NCI-H2227 (cell line): ENCODE measurements around the gene YES1.
A peak's percentile ranks its signal among the peaks of the same experiment; 100 is the strongest.
"Not testable (repeated sequence)": the region's sequence is repeated elsewhere in the genome, so short reads cannot be mapped to it uniquely, and the experiment has no call there.

Source experiments
- DNase-seq: peaks from one replicate; lab custom pipeline; 2025; ENCODE audit not compliant: unreplicated experiment; lab: John Stamatoyannopoulos, UW

The YES1 gene

DNA sequence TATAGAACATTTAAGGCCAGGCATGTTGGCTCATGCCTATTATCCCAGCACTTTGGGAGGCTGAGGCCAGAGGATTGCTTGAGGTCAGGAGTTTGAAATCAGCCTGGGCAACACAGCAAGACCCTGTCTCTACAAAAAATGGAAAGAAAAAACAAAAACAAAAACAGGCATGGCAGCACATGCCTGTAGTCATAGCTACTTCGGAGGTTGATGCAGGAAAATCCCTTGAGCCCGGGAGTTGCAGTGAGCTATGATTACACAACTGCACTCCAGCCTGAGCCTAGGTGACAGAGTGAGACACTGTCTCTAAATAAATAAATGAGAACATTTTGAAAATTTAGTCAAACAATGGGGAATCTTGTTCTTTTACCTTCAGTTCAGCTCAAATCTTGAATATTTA is 12.1 kb upstream of the YES1 start:
- no peak for DNase-seq

DNA sequence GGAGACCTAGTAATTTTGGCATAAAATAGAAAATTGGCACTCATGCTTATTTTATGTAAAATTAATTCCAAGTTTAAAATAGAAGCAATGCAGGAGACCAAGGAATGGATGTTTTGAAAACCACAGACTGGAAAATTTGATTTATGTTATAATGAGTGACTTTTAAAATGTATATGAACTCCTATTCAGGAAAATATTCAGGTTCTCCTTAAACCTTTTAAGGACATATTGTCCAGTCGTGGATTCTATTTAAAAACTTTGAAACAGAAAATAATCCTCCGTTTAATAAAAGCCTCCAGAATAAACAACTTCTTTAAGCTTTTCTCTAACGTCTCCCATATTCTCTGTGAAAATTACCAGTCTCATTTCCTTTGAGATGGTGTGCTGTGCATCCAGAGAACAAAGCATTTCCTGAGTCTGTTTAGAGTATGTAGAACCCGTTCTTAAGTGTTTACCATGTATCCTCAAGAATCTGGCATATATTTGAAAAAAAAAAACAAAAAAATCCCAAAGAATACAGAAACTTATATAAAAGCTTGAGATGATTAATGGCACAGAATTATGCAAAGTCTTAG is 8.6 kb upstream of the YES1 start:
- DNase-seq: no peak

DNA sequence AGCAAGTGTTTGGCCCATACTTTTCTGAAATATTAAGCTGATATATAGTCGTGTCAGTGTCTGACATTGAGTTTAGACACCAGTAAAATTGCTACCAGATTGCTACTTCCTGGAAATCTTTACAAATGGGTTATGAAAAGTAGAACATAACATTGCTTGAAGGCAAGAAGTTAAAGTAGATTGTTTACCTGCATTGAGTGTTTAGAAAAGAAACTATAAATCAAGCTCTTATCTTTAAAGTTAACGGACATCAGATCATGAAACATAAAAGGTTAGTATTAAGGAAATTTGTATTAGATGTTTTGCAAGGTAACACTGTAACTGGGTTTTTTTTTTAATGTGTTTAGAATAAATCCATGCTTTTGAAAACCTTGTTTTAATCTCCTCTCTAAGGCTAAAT is 4.8 kb upstream of the YES1 start:
- no peak for DNase-seq

DNA sequence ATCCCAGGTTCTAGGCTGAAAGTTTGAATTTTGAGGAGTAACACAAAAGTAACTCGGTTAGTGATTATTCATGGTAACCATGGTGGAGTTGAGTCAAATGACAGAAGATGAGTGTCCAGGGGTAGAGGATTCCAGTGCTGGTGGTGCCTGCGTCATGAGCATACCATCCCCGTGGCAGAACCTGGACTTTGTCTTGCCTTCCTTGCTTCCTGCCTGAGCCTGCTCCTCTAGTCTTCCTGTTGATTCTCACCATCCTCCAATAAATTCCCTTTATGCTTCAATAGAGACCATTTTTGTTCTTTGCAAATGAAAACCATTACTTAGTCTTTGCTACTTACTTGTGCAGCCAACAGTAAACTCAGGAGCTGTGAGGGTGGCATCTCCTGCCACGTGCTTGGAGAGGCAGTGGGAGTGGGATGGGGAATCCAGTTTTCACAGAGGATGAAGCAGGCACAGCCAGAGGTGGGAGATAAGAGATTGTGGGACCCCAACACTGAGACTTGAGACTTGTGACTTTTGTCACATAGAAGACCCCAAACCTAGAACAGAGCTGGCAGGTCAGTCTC is 4.1 kb upstream of the YES1 start:
- no peak for DNase-seq

DNA sequence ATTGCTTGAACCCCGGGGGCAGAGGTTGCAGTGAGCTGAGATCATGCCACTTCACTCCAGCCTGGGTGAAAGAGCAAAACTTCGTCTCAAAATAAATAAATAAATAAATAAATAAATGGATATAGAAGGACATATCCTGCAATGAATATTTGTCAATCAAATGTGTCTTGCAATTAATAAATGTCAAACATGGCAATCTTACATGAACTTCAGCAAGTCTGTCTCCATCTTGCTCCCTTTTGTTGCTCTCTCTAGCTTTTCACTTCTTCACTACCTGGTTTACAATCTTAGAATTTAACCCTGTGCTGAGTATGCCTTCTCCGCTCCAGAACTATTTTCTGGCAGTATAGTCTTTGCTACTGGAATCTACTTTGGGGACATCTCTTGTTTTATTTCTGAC is 3.3 kb upstream of the YES1 start:
- no peak for DNase-seq

DNA sequence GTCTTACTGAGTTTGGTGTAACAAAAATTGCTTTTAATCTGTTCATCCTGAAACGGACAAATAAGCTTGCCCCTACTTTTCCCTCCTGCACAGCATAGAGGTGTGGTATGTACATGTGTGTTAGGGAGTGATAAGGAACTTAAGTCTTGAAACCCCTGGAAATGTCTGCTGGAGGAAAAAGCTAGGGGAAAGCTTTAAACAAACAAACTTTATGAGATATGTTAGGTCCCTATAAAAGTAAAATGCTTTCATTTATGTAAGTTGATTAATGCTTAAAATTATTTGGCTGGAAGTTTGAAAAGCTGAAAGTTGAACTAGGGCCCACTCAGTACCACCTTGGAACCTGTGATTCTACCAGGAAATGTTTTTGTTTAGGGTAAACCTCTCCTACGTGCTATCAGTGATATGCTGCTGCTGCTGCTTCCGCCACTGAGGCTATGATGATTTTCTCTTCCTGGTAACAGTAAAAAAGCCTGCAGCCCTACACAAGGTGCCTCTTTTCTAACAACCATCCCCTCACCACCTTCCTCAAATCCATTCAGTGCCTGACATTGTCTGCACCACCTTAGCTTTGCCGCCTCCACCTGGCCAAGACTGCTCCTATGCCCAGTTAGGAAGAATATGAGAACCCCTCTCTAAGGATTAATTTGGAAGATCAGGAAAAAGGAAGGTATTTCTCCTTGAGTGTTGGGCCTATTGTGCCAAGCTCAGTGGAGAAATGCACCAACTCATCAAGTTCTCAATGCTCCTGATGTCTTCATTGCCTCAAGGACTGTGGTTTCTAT is 2.5 kb upstream of the YES1 start:
- DNase-seq: no peak

DNA sequence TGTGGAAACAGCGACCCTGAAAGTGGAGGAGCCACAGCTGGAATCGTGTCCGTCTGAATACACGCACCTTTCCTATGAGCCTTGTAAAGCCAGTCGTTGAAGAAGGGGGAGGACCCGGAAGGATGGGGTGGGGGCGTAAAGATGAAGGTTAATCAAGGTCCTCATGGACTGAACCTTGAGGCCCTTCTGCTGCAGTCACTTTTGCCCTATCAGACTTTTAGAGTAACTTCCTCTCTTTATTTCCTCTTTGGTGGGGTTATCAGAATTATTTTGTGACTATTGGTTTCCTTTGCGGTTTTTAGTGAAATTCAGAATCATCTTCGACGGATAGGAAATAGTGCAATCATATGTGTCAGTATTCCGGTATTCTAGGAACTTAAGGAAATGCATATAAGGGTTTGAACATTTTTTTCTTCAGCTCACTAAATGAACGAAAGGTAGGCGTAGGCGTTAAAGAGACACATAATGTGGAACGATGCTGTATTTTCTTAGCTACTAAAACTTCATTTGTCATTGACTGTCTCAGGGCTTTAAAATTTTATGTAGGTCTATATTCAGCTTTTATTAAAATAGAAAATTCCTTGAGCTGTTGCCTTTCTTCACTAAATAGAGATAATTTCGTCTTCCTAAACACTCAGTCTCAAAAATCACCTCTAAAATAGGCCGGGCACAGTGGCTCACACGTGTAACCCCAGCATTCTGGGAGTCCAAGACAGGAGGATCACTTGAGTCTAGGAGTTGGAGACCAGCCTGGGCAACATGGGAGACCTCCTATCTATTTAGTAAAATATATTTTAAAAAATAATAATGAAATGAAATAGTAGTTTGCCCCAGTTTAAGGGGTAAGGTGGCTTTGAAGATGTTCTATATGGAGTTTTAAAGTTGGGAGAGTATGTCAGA is 1.4 kb upstream of the YES1 start:
- DNase-seq: no peak

DNA sequence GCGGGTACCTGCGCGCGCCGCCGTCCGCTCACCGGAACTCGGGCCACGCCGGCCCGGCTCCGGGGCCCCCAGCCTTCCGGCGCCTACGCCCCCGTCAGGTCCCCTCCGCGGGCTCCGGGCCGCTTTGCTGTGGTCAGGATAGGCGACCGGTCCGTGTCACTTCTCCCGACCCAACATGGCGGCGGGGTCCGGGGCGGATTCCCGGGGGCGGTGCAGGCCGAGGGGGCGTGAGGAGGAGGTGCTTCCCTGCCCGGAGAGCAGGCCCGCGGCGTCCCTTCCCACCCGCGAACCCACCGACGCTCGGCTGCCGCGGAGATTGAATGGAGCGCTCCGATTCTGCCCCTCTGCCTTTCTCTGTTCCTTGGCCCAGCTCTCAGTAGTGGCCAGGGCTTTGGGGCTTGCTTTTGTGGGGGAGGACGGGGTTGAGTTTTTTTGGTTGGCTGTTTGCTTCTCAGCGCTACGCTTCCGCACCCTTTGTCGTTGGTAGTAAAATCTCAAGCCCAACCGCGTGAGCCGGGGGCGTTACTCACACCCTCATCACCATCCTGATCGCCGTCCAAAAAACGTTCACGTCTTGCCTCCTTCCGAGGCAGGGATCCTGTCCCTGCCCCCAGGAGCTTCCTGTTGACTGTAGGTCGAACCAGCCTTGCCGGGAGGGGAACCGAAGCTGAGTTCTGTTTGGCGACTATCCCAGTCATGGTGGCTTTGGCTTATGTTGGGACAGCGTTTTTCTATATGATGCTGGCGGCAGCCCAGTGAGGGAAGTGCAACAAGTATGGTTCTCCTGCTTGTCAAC is 532 bp upstream of the YES1 start:
- peak; percentile 85 for DNase-seq

DNA sequence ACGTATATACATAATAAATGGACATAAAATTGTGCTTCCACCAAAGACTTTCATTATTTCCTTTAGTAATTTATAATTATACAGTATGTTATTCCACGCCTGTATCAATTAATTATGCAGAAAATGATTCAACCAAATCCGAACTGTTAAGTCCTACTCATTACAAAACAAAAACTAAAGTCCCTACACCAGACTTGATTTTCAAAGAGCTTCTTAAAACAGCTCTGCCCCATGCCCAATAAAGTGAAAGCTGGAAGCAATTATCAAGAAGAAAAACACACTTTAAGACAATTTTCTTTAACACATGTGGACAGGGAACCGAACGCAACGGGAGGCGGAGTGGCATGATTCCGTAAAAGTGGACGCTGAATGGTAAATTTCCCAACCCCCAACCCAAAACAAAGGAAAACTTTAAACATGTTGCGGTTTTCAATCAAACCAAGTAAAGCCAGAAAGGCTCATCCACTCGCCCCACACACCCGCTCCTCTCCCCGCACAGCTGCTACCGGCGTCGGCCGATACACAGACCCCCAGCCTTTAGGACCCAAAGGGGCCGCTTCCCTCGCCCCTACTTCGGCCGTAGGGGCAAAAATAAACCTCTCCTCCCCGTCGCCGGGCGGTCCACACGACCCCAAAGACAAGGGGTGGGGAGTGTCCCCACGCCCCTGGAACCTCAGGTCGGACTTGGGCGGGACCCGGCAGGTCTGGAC is 705 bp downstream of the YES1 start:
- peak; percentile 45 for DNase-seq

DNA sequence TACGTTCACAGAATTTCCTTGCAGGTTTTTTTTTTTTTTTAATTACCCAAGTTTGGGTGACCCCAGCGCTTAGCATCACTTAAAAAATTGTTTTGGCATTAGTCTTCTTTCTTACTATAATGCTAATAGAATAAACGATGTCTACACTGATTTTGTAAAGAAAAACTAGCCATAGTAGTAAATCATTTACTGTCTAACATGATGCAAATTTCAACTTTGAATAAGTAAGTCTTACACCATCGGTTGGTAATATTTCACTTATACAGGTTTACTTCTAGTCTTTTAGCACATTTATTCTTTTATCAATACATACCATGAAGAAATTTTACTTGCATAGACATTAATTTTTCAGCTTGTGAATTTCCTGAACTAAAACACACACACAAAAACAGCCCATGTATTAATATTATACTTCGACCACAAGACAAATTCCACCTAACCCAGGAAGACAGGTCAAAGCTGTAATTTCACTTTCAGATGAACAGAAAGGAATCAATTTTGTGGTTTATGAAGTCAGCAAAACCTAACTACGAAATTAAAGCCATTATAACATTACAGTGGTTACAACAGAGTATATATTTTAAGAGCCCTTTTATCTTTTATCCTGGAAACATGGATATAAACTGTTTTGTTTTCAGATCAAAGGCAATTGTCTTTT is 1.9 kb downstream of the YES1 start:
- no peak for DNase-seq

DNA sequence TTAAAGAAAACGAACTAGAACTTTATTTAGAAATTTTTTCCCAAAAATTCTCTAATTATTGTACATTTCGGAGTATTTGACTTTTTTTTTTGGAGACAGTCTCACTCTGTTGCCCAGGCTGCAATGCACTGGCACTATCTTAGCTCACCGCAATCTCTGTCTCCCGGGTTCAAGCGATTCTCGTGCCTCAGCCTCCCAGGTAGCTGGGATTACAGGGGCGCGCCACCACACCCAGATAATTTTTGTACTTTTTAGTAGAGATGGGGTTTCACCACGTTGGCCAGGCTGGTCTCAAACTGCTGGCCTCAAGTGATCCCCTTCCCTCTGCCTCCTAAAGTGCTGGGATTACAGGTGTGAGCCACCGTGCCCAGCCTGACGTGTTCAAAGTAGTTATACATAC is 2.8 kb downstream of the YES1 start:
- DNase-seq: not testable (repeated sequence)

DNA sequence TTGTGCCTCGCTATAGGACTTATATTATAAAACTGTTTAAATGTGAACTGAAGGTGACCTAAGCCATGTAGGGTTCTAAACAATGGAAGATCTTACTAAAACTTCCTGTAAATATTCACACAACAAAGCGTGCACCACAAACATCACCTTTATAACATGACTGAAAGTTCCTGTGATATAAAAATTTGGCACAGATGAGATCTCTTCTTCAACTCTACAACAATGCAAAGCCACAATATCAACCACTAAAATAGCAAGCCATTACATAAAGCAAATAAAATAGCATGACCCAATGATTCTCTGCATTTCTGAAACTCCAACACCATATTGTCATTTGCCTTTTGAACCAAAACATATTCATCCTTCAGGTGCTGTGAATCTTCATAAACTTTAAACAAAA is 3.5 kb downstream of the YES1 start:
- DNase-seq: no peak

DNA sequence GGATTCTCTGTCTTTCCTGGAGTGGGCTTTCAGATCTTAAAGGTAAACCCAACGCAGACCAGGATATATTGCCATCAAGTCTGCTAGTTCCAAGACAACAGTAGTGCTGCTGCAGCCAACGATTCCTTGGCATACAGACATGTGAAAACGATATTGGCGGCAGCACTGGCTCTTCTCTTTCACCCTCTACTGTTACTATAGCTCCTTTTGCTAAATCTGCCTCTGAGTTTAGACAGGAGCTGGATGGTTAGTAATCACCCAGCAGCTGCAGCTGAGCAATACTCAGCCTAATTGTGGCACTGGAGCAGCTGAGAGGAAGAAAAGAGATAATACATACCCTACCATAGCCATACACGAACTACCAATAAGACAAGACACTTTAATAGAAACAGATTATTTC is 4.0 kb downstream of the YES1 start:
- peak; percentile 48 for DNase-seq

DNA sequence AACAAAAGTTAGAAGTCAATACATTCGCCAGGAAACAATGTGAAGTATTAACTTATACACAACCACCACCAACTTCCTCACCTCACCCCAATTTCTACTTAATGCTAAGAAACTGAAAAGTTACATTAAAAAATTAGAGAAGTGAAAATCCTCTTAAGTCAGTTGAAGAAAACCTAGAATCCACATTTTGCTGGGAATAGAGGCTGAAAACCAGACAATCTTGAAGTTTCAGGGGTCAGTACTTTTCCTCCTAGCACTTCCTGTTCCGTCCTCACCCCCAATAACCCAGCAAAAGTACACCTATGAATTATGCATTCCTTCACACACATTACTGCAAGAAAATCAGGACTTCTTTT is 6.3 kb downstream of the YES1 start:
- no peak for DNase-seq

DNA sequence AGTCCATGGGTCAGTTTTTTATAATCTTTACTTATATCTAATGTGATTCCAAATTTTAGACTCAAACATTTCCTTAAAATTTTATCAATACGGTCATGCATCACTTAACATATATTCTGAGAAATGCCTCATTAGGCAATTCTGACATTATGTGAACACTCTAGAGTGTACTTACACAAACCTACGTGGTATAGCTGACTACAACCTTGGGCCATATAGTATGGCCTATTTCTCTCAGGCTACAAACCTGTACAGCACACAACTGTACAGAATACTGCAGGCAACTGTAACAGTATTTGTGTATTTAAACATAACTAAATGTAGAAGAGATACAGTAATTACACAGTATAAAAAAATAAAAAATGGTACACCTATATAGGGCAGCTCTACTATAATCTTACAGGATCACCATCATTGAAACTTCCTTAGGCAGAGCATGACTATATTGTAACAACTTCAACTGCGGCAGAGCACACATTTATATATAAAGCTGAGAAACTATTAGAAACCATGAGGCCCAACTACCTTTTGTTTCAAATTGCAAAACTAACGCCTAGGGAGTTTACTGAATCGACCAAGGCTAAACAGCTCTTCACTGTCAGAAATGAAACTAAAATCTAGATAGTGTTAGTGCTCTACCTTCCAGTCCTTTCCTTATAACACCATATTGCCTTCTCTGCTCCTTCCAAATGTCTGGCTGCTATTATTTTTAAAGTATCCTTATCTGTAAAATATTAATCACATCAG is 6.9 kb downstream of the YES1 start:
- DNase-seq: no peak

DNA sequence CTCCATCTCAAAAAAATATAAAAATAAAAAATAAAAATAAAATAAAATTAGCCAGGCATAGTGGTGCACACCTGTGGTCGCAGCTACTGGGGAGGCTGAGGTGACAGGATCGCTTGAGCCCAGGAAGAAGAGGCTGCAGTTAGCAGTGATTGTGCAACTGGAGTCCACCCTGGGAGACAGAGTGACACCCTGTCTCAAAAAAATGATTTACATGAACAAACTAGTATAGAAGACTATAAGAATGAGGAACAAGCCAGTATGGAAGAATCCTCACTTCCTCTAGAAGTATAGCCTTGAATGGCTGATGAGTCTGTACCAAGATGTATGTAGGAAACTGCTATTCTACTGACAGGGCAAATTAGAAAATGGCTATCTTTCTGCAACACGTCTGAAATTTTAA is 10.9 kb downstream of the YES1 start:
- no peak for DNase-seq

DNA sequence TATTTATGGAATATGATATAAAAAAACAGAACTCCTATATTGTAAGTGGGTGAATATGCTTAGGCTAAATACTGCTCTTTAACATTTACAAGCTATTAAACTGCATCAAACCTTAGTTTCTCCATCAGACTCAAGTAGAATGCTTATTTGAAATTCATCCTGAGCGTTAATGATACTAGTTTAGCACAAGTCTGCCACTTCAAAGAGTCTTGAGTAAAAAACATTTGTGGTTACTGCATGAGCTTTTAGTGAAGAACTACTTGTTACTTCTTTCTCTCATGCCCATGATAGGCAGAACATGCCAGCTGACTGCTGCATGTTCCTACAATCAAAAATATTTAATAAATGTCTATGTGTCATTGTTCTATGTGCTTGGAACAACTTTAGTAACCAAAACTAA is 12.1 kb downstream of the YES1 start:
- no peak for DNase-seq

DNA sequence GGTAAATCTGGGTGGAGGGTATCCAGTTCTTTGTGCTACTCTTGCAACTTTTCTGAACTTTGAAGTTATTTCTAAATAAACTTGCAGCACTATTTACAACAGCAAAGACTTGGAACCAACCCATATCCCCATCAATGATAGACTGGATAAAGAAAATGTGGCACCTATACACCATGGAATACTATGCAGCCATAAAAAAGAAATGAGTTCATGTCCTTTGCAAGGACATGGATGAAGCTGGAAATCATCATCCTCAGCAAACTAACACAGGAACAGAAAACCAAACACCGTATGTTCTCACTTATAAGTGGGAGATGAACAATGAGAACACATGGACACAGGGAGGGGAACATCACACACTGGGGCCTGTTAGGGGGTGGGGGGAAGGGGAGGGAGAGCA is 16.7 kb downstream of the YES1 start:
- DNase-seq: not testable (repeated sequence)

DNA sequence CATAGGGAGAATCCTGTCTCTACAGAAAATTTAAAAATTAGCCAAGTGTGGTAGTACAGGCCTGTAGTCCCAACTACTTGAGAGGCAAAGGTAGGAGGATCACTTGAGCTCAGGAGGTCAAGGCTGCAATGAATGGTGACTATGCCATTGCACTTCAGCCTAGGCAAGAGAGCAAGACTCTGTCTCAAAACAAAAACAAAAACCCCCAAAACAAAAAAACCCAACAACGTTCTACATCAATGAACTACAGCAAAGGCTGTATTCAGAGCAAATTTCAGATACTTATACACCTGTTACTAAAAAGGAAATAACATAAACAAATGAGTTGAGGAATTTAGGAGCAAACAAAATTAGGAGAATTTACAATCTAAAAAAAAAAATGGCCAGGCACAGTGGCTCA is 22.6 kb downstream of the YES1 start:
- no peak for DNase-seq
